C4-2B (cell line): Measurements from ENCODE around the gene MPP7.

ENCODE experiments used
- CTCF ChIP-seq: fragments of 450-650 bp; conservative IDR thresholded peaks from 2 replicates; pipeline ENCODE4 v1.5.1; 2017; ENCODE audit warnings: mild to moderate bottlenecking
- ZFX ChIP-seq: fragments of 450-650 bp; IDR thresholded peaks from 2 replicates; pipeline ENCODE4 v1.6.1; 2017

GRCh38 chr10:28312572-28312971 lies 9.7 kb upstream of the MPP7 start:
- TF ChIP-seq CTCF = no peak
- TF ChIP-seq ZFX = no peak
